Chondrocyte (in vitro differentiated cells): ENCODE measurements around the gene EPB41L5. TPM values are rescaled to one million over a fixed set of nuclear protein-coding genes. Genes with fewer than 3 reads are reported as not detected.

Experiments
- DNase-seq: peaks from one replicate; pipeline ENCODE4 v3.0.0; 2021; ENCODE audit warnings: mixed read lengths, low spot score
- H3K27ac Mint-ChIP-seq: one replicate; pipeline ENCODE4 v1.8.0; 2021; ENCODE audit warnings: mild to moderate bottlenecking, moderate library complexity, mixed read lengths; ENCODE audit not compliant: unreplicated experiment
- H3K27me3 Mint-ChIP-seq: 2 replicates; pipeline ENCODE4 v1.8.0; 2021; ENCODE audit warnings: low read depth, mixed read lengths
- H3K36me3 Mint-ChIP-seq: 2 replicates; pipeline ENCODE4 v1.8.0; 2021; ENCODE audit warnings: low read depth, mixed read lengths
- H3K4me1 Mint-ChIP-seq: 2 replicates; pipeline ENCODE4 v1.8.0; 2021; ENCODE audit warnings: low read depth, mild to moderate bottlenecking, mixed read lengths
- H3K4me3 Mint-ChIP-seq: one replicate; pipeline ENCODE4 v1.8.0; 2021; ENCODE audit warnings: mild to moderate bottlenecking, moderate library complexity, mixed read lengths; ENCODE audit not compliant: unreplicated experiment
- H3K9me3 Mint-ChIP-seq: 2 replicates; pipeline ENCODE4 v1.8.0; 2021; ENCODE audit warnings: low read depth, mixed read lengths
- CTCF ChIP-seq: fragments of 200-600 bp; sonication (generic); IDR thresholded peaks from 2 replicates; pipeline ENCODE4 v1.5.0; 2021; ENCODE audit warnings: antibody characterized with exemption, mild to moderate bottlenecking, moderate library complexity
- total RNA-seq: library from RNA; stranded (reverse); gene quantifications from 3 replicates; pipeline ENCODE4 v1.2.1, GENCODE V29; 2021

The EPB41L5 gene
- total RNA-seq, 1 donor from 2014 or later: 13.0 TPM

- Mint-ChIP-seq H3K27me3 (no peaks in the 10 kb centered on the region), H3K36me3 (peaks cover 3% of the 10 kb centered on the region), H3K4me1 (peaks cover 5% of the 10 kb centered on the region), H3K9me3 (no peaks in the 10 kb centered on the region), H3K27ac (no peak overlapping the region), H3K4me3 (no peak overlapping the region)
- no peak for TF ChIP-seq CTCF
- no peak for DNase-seq
These were observed 166.5 kb downstream of the EPB41L5 start for GRCh38 chr2:120179396-120179795.

GRCh38 chr2:120180066-120180465, 167.2 kb downstream of the EPB41L5 start:
- Mint-ChIP-seq H3K27ac (no peak overlapping the region), H3K36me3 (peaks cover 4% of the 10 kb centered on the region), H3K9me3 (peaks cover under 1% of the 10 kb centered on the region), H3K4me3 (no peak overlapping the region), H3K4me1 (no peaks in the 10 kb centered on the region), H3K27me3 (no peaks in the 10 kb centered on the region)
- no peak for TF ChIP-seq CTCF
- no peak for DNase-seq

GRCh38 chr2:120182019-120182560, 169.2 kb downstream of the EPB41L5 start:
- no peaks in the 10 kb centered on the region for H3K4me1 Mint-ChIP-seq
- no peak overlapping the region for H3K27ac Mint-ChIP-seq
- peaks cover 6% of the 10 kb centered on the region for H3K9me3 Mint-ChIP-seq
- H3K4me3 Mint-ChIP-seq: no peak overlapping the region
- H3K36me3 Mint-ChIP-seq: peaks cover 8% of the 10 kb centered on the region
- no peaks in the 10 kb centered on the region for H3K27me3 Mint-ChIP-seq
- no peak for DNase-seq
- no peak for TF ChIP-seq CTCF

- DNase-seq: no peak
- Mint-ChIP-seq H3K36me3 (peaks cover 12% of the 10 kb centered on the region), H3K9me3 (peaks cover 20% of the 10 kb centered on the region), H3K27ac (no peak overlapping the region), H3K27me3 (no peaks in the 10 kb centered on the region), H3K4me3 (no peak overlapping the region), H3K4me1 (peaks cover 9% of the 10 kb centered on the region)
- TF ChIP-seq CTCF: no peak
These were observed 176.3 kb downstream of the EPB41L5 start for GRCh38 chr2:120189189-120189588.

GRCh38 chr2:120192280-120192679, 179.4 kb downstream of the EPB41L5 start:
- Mint-ChIP-seq H3K9me3 (peaks cover 22% of the 10 kb centered on the region), H3K36me3 (peaks cover 7% of the 10 kb centered on the region), H3K27me3 (no peaks in the 10 kb centered on the region), H3K4me1 (peaks cover 9% of the 10 kb centered on the region), H3K4me3 (no peak overlapping the region), H3K27ac (no peak overlapping the region)
- no peak for DNase-seq
- no peak for TF ChIP-seq CTCF
